ENCODE data around the gene MAST3.

- TF ChIP-seq POLR2A (IDR thresholded peaks at IDR 0.05): no peak
- TF ChIP-seq, protein P1, sequence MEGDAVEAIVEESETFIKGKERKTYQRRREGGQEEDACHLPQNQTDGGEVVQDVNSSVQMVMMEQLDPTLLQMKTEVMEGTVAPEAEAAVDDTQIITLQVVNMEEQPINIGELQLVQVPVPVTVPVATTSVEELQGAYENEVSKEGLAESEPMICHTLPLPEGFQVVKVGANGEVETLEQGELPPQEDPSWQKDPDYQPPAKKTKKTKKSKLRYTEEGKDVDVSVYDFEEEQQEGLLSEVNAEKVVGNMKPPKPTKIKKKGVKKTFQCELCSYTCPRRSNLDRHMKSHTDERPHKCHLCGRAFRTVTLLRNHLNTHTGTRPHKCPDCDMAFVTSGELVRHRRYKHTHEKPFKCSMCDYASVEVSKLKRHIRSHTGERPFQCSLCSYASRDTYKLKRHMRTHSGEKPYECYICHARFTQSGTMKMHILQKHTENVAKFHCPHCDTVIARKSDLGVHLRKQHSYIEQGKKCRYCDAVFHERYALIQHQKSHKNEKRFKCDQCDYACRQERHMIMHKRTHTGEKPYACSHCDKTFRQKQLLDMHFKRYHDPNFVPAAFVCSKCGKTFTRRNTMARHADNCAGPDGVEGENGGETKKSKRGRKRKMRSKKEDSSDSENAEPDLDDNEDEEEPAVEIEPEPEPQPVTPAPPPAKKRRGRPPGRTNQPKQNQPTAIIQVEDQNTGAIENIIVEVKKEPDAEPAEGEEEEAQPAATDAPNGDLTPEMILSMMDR (IDR thresholded peaks at IDR 0.05): peak; percentile 80 to 99 (median 94)
Measured at GRCh38 chr19:18058208-18059009, 39.2 kb upstream of the MAST3 start.
